Head of caudate nucleus (tissue), 42 donors: Measurements from ENCODE around the gene ATP13A1.
"Not testable (repeated sequence)": the region's sequence is repeated elsewhere in the genome, so short reads cannot be mapped to it uniquely, and the experiment has no call there.

Experiments
- DNase-seq, 42 donors: peaks; one replicate each; pipeline versions ENCODE4 v3.0.0 to v3.0.0-alpha.2; 2020 to 2021; ENCODE audit warnings: mixed read lengths in 7 of 42
- intact Hi-C: fragments of 100-400 bp; cut with DNase I; formaldehyde crosslinking; loops from one replicate; pipeline ENCODE4 v1.15.0; 2022

The ATP13A1 gene

DNA sequence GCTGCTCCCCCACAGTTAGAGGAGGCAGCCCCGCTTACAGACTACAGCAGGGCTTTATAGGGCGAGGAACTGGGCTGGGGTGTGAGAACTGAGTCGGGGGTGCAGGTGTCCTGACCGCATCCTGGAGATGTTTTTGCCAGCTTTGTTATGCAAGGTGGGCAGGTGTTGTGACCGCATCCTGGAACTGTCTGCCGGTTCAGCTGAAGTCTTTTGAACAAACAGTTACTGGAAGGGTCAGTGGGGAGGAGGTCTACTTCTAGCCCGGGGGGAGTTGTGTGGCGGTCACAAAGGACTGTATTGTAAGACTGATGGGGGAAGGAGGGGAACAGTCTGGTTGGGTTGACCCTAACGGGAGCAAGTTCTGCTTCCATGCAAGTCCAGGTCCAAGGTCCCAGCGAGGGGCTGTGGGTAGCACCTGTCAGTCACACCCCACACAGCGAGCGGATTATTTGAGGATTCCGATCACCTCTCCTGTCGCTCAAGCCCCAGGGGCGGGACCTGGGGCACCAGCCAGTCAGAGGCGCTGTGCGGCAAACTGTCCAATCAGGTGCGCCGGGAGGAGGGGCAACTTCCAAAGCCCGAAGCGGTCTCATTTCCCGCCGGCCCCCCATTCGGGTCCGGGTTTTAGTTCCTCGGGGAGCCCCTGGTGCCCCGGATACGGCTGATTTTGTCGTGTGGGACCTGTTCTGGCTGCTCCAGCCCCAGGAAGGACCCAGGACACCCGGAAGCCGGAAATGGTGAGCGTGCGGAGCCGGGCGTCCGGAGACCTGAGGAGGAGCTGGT lies 4.9 kb upstream of the ATP13A1 start, which contains the start of gene ZNF101:
ZNF101 (plus strand) TSS at position 610 of the 783 bp plus-strand sequence; CDS start at position 735, 125 bp downstream.
- intact Hi-C loops, result no loop called here
- peak; percentile 91 to 98 (median 96) for DNase-seq

DNA sequence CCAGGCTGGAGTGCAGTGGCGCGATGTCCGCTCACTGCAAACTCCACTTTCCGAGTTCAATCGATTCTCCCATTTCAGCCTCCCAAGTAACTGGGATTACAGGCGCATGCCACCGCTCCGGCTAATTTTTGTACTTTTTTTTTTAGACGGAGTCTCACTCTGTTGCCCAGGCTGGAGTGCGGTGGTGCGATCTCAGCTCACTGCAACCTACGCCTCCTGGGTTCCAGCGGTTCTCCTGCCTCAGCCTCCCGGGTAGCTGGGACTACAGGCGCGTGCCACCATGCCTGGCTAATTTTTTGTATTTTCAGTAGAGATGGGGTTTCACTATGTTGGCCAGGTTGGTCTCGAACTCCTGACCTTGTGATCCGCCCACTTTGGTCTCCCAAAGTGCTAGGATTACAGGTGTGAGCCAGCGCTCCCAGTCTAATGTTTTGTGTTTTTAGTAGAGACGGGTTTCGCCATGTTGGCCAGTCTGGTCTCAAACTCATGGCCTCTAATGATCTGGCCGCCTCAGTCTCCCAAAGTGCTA lies 2.0 kb upstream of the ATP13A1 start:
- peak in 5 of 42 donors; percentile 9 to 34 (median 11) for DNase-seq
- intact Hi-C loops, result not testable (repeated sequence)

DNA sequence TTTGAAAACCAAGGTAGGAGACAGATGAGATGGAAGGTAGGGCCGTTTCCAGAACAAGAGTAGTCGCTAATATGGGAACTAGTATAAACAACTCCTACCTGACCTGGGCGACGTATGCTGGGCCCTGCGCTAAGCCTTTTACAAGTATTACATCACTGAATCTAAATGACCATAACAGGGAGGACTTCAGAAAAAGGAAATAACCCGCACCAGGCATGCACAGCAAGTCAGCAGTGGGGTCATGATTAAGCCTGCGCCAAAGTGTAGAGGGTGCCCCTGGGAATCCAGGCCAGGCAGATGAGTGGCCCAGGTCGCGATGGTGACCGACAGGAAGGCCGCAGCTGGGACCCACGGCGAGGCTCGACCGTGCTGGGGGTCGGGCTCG lies 613 bp downstream of the ATP13A1 start:
- no peak for DNase-seq
- intact Hi-C loops, result no loop called here

GRCh38 chr19:19662344-19662743 lies 1.1 kb downstream of the ATP13A1 start:
- DNase-seq, result peak in 1 of 42 donors; percentile 10
- intact Hi-C loops, result no loop called here

DNA sequence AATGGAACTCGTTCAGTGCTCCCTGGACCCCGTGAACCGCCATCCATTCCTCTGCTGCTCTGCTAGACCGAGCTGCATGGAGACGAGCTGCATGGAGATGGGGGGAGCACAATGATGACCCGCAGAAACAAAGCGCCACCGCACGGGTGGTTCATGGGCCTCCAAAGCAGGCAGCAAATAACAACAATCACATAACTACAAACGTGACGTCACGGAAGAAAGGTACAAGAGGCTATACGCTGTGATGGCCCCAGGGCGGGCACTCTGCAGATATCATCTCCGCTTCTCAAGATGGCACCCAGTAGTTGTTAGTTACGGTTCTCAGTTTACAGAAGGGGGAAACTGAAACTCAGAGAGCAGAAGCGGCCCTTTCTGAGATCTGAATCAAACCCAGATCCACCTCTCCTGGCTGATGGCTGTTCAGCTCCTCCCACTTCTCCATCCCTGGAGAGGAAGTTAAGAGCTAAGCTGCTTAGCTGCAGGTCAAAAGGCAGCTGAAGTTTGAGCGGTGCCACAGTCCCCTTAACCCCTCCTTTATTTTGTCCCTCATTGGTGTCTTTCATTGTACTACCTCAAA lies 1.7 kb downstream of the ATP13A1 start:
- peak in 6 of 42 donors; percentile 18 to 52 (median 34) for DNase-seq
- intact Hi-C loops, result no loop called here

DNA sequence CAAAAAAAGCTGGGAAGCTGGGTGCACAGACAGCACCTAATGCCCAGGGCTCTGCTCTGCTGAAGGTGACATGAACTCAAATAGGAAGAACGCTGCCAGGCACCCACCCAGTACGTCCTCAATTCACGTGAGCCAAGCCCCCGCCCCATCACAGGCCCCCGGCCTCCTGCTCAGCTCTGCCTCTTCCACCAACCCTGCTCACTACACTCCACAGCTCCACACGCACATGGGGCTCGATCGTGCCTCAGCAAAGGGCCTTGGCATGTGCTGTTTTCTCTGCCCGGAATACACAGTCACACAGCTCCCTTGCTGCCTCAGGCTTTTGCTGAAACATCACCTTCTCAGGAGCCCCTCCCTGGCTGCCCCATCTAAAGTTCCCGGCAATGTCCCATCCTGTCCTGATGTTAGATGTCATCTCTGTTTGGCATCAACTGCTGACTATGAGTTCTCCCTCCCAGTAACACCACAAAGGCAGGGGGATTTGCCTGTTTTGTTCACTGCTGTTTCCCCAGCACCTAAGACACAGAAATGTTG lies 2.3 kb downstream of the ATP13A1 start:
- intact Hi-C loops, result no loop called here
- peak in 1 of 42 donors; percentile 24 for DNase-seq

- DNase-seq, result peak in 1 of 42 donors; percentile 18
- intact Hi-C loops, result no loop called here
These were observed 3.7 kb downstream of the ATP13A1 start for GRCh38 chr19:19659646-19660245.

DNA sequence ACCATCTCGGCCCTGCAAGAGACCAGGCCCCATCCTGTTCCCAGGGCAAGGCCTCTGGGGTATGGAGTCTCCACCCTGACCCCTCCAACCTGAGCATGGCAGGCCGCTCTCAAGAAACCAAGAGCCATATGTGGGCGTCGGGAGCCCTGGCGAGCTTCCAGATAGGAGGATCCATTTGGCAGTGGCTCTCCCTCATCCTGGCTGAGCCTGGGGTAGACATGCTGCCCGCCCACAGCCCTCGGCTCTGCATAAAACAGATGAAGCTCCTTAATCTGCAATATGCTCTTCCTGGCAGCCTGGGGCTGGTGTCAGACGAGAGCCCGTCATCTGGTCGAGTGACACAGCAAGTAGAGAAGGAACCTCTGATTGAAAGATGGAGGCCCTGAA lies 6.1 kb downstream of the ATP13A1 start:
- intact Hi-C loops, result no loop called here
- peak in 36 of 42 donors; percentile 17 to 87 (median 56) for DNase-seq

DNA sequence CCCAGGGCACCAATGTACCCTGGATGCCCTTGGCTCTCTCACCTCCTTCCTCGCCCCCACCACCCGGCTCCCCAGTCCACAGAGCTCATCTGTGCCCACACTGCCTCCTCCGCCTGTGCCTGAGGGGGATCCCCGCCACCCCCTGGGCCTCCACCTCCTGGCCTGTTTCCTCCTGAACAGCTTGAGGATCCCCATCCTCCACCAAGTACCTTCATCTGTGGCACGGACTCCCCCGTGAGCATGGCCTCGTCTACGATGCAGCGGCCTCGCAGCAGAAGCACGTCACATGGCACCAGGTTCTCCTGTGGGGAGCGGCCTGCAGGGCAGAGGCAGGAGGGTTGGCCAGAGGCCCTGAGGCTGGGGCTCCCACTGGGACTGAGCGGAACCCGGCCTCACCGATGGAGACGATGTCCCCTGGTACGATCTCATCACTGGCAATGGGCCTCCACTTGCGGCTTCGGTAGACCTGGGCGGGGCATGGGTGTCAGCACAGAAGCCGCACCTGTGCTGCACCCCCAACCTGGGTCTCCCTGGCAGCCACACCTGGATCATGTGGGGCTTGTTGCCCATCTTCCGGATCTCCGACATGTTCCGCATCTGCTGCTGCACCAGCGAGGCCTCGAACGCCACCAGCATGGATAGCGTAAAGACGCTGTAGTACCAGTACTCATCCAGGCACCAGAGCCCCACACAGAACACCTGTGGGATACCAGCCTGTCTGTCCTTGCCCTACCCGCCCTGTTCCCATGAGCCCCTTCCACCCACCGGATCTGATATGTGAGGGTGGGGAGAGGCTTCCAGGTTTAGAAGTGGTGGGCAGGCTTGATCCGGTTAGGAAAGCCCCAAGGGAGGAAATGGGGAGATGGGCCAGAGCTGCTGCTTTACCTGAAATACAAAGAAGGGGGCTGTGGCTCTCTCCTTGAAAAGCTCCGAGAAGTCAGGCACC lies 6.8 kb downstream of the ATP13A1 start:
- intact Hi-C loops, result no loop called here
- no peak for DNase-seq

- no peak for DNase-seq
- intact Hi-C loops, result no loop called here
These were observed 7.7 kb downstream of the ATP13A1 start for GRCh38 chr19:19655641-19656343.

DNA sequence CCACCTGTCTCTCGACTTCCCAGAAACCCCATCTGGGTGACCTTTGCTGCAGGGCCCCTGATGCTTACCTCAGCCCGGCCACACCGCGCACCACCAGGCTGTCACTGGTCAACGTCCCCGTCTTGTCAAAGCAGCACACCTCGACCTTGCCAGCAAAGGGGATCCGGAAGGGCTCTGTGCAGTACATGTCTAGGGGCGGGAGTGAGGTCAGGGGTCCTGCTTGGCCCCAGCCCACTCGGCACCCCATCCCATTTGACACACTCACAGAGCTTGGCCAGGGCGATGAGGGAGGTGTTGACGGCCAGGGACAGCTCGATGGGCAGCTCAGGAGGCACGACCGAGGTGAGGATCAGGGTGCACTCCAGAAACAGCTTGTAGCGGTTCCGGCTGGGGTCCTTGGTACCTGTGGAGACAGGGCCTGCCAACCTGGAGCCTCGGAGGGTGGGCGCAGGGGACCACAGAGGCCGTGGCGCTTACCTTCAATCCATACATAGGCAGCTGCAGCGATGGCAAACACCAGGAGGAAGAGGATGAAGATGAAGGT lies 8.4 kb downstream of the ATP13A1 start:
- intact Hi-C loops, result no loop called here
- no peak for DNase-seq

DNA sequence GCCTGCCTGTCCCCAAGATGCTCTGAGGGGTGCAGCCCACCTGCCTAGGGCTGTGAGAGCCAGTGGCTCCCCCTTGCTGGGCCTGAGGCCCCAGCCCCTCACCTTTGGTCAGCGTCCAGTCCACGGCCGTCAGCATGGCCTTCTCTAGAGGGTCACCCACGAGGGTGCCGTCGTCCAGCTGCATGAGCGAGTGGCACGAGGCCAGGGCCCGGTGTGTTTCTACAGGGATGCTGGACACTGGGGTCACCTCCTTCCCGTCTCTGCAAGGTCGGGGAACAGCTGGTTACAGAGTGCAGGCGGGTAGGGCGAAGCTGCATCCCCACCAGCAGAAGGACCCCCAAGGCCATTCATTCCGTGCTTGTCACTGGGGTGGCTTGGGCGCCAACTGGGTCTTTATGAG lies 9.0 kb downstream of the ATP13A1 start:
- intact Hi-C loops, result no loop called here
- no peak for DNase-seq

- intact Hi-C loops, result no loop called here
- DNase-seq, result no peak
These were observed 9.8 kb downstream of the ATP13A1 start for GRCh38 chr19:19653597-19654147.

DNA sequence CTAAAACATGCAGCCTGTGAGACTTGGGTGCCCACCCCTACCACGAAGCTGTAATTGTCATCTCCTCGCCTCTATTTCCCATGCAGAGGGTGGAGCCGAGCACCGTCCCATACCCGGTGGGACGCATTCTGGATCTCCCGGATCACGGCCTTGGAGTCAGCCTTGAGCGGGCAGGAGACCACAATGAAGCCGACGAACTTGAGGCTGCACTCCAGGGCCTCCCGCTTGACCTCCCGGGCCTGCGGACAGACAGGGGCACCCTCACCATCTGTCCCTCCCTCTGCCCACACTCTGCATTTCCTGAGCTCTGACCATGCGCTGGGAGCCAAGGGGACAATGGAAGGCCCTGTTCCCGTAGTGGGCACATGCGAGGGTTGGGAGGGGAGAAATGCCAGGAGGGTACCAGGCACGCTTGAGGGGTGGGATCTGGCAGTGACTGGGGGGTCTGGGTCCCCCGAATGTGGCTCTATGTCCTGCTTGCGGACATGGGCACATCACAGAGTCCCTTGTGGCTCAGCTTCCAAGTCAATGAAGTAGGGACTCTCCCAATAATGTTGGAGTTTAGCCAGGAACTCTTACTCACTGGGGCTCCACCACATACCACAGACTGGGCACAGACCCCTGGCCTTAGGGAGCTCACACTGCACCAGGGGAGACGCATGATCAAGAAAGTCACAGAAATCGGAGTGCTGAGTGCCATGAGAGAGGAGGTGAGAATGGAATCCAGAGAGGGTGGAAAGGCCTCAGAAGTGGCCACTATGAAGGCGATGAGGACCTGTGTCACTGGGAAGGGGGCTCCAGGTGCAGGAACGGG lies 10.8 kb downstream of the ATP13A1 start:
- no peak for DNase-seq

DNA sequence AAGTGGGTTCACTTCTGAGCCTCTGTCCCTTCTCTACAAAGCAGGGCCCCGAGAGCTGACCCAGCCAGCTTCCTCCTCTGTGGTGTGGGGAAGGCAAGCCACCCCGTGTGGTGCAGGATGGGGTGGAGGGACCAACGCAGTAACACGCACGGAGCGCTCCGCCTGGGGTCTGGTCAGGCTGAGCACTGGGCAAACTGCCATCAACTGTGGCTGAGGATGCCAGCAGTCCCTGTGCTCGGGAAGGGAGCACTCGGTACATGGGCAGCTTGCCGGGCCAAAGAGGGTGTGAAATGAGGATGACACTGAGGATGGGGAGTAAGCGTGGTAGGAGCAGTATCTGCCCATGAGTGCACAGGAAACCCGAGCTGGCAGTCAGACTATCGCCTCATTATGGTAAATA lies 12.4 kb downstream of the ATP13A1 start:
- peak; percentile 23 to 80 (median 58) for DNase-seq

More for the DNA sequence above, 10.8 kb downstream of the ATP13A1 start:
- intact Hi-C loops, result no loop called here

GRCh38 chr19:19650331-19650730 lies 13.1 kb downstream of the ATP13A1 start:
- DNase-seq, result peak in 3 of 42 donors; percentile 33 to 47 (median 40)
- intact Hi-C loops, result no loop called here

More for the DNA sequence above, 12.4 kb downstream of the ATP13A1 start:
- intact Hi-C loops, result no loop called here

GRCh38 chr19:19649580-19649995 lies 13.9 kb downstream of the ATP13A1 start:
- intact Hi-C loops, result no loop called here
- no peak for DNase-seq
